ENCODE measurements around the gene FAM9A. TPM values are rescaled to one million over a fixed set of nuclear protein-coding genes. Genes with fewer than 3 reads are reported as not detected.

FAM9A gene
- polyA plus RNA-seq (ENCODE audit: insufficient read length in 12 of 12) = under 1 TPM in 1 of 12 donors, not detected in 11; 0.23 TPM
- long read RNA-seq, donor 1 = 0 reads
- long read RNA-seq, donor 2 = 0 reads
- long read RNA-seq, donor 3 = 0 reads
- long read RNA-seq, donor 4 = 0 reads
- long read RNA-seq, donor 5 = 0 reads
- long read RNA-seq, donor 6 = 0 reads
- long read RNA-seq, donor 7 = 0 reads
- long read RNA-seq, donor 8 = 0 reads
- long read RNA-seq, donor 9 = 0 reads
- long read RNA-seq, donor 10 = 0 reads
- long read RNA-seq, donor 11 = 0 reads

GRCh38 chrX:8801041-8801599 lies at the start of gene FAM9A:
FAM9A (minus strand) TSS chrX:8801383; CDS start chrX:8800171, 1,212 bp downstream.
- DNase-seq = no peak

- no peak for DNase-seq
Observed at GRCh38 chrX:8850478-8850877, 49.3 kb upstream of the FAM9A start.

- DNase-seq = no peak
Observed at GRCh38 chrX:8849945-8850344, 48.8 kb upstream of the FAM9A start.

GRCh38 chrX:8849458-8849857 lies 48.3 kb upstream of the FAM9A start:
- DNase-seq = no peak

GRCh38 chrX:8848911-8849310 lies 47.7 kb upstream of the FAM9A start:
- no peak for DNase-seq

- DNase-seq = no peak
Observed at GRCh38 chrX:8848441-8848840, 47.3 kb upstream of the FAM9A start.

- DNase-seq = no peak
Observed at GRCh38 chrX:8847360-8847759, 46.2 kb upstream of the FAM9A start.

- DNase-seq = no peak
Observed at GRCh38 chrX:8846266-8846665, 45.1 kb upstream of the FAM9A start.

- no peak for DNase-seq
Observed at GRCh38 chrX:8845469-8845868, 44.3 kb upstream of the FAM9A start.

GRCh38 chrX:8845060-8845459 lies 43.9 kb upstream of the FAM9A start:
- peak; percentile 61 for DNase-seq

- DNase-seq = no peak
Observed at GRCh38 chrX:8844157-8844556, 43.0 kb upstream of the FAM9A start.

- DNase-seq = no peak
Observed at GRCh38 chrX:8841911-8842310, 40.7 kb upstream of the FAM9A start.

- DNase-seq = no peak
Observed at GRCh38 chrX:8834392-8834791, 33.2 kb upstream of the FAM9A start.

- DNase-seq = no peak
Observed at GRCh38 chrX:8832582-8833378, 31.6 kb upstream of the FAM9A start.

GRCh38 chrX:8823698-8824097 lies 22.5 kb upstream of the FAM9A start:
- DNase-seq = no peak

- DNase-seq = no peak
Observed at GRCh38 chrX:8822002-8822401, 20.8 kb upstream of the FAM9A start.

- no peak for DNase-seq
Observed at GRCh38 chrX:8820910-8821527, 19.8 kb upstream of the FAM9A start.

GRCh38 chrX:8815460-8816065 lies 14.4 kb upstream of the FAM9A start:
- DNase-seq = peak; percentile 51

- no peak for DNase-seq
Observed at GRCh38 chrX:8813036-8813435, 11.9 kb upstream of the FAM9A start.

GRCh38 chrX:8811611-8812010 lies 10.4 kb upstream of the FAM9A start:
- DNase-seq = no peak

GRCh38 chrX:8808661-8809060 lies 7.5 kb upstream of the FAM9A start:
- no peak for DNase-seq

GRCh38 chrX:8805974-8806373 lies 4.8 kb upstream of the FAM9A start:
- DNase-seq = no peak

All from muscle of arm (tissue), 14 donors.